Stimulated activated CD4-positive, alpha-beta T cell treated with anti-CD3 and anti-CD28 coated beads, Interleukin-1b, Interleukin-23, amount 100 ng/mL, for 24 hours (primary cell): Measurements from ENCODE around the gene GYPA.
"Not testable (repeated sequence)": the region's sequence is repeated elsewhere in the genome, so short reads cannot be mapped to it uniquely, and the experiment has no call there.

Experiments used
- DNase-seq, 4 experiments: peaks; one replicate each; pipeline ENCODE4 v3.0.0-alpha.2; 2020; ENCODE audit warnings: low read depth in 4 of 4, low spot score in 1 of 4

GYPA gene

GRCh38 chr4:144129336-144129875, 11.1 kb downstream of the GYPA start:
- not testable (repeated sequence) for DNase-seq

DNA sequence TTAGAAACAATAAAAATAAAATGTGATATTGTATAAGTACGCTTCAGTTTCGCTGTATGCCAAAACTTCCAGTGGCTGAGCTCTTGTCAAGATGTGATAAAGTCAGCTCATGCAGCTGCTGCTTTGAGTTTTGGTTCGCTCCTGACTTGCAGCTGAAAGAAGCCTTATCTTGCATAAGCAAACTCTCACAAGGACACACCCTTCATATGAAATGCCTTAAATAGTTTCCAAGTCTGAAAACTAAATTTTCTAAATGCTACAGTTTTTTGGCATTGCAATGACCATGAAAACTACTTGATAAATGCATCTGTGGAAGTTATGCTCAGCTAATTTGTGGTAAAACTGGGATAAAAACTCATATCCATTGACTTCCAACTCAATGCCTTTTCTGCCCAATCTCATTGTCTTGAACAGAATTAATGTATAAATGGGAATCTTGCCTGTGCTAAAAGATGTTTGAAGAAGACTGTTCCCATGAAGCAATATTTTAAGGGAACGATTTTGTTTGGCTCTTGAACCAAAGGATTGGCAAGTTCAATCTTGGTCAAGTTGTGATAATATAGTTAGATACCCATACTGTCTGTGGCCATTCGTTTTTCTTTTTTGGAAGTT, 11.7 kb downstream of the GYPA start:
- not testable (repeated sequence) for DNase-seq

- DNase-seq = not testable (repeated sequence)
Observed at GRCh38 chr4:144125109-144125508, 15.4 kb downstream of the GYPA start.

- not testable (repeated sequence) for DNase-seq
Observed at GRCh38 chr4:144123982-144124635, 16.4 kb downstream of the GYPA start.

DNA sequence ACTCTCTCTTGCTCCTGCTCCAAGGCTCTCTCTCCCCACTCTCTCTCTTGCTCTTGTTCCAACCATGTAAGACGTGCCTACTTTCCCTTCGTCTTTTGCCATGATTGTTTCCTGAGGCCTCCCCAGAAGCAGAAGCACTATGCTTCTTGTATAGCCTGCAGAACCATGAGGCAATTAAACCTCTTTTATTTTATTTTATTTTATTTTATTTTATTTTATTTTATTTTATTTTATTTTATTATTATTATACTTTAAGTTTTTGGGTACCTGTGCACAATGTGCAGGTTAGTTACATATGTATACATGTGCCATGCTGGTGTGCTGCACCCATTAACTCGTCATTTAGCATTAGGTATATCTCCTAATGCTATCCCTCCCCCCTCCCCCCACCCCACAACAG, 17.2 kb downstream of the GYPA start:
- DNase-seq = not testable (repeated sequence)

GRCh38 chr4:144119752-144120151, 20.8 kb downstream of the GYPA start:
- DNase-seq = not testable (repeated sequence)

DNA sequence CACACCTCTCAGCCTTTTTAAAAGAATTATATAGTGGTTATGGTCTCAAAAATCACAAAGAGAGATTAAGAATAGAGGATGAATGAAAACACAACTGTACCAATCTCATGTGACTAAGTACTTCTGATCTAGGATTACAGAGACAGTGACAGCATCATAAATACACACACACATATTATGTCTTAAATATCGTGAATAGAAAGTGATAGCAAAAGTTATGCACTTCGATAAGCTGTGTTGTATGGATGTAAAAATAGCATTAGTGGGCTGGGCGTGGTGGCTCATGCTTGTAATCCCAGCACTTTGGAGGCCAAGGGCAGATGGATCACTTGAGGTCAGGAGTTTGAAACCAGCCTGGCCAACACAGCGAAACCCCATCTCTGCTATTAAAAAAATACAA, 25.0 kb downstream of the GYPA start:
- no peak for DNase-seq

DNA sequence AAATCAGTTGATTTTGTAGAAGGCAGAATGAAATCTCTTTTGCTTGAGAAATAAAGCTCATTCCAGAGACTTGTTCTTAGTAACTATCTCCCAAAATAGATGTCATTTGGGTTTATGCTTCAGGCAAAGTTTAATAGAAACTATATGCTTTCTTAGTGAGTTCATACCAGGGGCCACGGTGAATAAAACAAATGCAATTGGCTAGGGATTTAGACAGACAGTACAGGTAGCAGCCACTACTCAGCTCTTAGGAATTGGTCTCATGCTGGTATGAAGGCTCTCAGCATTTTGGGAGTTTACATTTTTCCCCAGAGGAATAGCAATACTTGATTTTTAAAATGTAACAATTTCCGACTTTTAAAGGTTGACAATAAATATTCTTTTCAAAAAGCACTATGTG, 27.0 kb downstream of the GYPA start:
- DNase-seq = no peak

DNA sequence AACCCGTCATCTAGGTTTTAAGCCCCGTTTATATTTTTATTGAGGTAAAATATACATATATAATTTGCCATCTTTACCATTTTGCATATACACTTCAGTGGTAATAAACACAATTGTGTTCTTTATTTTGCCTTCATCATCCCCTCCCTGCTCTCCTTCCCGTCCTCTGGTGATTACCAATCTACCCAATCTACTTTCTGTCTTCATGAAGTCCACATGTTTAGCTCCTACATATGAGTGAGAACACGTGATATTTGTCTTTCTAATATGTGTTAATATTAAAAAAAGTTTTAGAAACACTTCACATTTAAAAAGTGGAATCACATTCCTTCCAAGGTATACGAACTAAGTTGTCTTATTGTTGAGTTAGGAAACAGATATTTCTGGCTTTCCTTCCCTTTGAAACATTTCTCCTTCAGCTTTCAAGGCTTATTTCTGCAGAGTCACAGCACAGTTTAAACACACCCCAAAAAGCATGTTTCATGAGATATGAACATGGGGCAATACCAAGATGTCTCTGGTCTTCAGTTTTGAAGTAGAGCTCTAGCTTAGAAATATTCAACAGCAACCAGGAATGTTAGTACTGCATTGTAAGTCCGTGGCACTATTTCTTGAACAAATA, 35.9 kb downstream of the GYPA start:
- DNase-seq = no peak

- not testable (repeated sequence) for DNase-seq
Observed at GRCh38 chr4:144097776-144098175, 42.7 kb downstream of the GYPA start.

DNA sequence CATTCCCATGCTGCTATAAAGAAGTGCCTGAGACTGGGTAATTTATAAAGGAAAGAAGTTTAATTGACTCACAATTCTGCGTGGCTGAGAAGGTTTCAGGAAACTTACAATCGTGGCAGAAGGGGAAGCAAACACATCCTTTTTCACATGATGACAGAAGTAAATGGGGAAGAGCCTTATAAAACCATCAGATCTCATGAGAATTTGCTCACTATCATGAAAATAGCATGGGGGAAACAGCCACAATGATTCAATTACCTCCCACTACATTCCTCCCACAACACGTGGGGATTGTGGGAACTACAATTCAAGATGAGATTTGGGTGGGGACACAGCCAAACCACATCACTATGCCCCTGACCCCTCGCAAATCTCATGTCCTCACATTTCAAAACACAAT, 46.5 kb downstream of the GYPA start:
- not testable (repeated sequence) for DNase-seq

DNA sequence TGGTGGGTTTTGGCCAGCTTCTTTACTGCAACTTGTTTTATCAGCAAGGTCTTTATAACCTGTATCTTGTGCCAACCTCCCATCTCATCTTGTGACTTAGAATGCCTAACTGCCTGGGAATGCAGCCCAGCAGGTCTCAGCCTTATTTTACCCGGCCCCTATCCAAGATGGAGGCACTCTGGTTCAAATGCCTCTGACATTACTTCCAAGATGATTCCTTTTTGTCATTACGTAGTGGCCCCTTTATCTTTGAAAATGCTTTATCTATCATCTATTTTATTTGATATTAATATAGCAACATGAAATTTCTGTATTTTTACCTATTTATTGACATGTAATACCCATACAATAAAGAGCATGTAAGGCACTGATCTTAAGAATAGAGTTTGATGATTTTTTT, 49.3 kb downstream of the GYPA start:
- not testable (repeated sequence) for DNase-seq

- no peak for DNase-seq
Observed at GRCh38 chr4:144090744-144091143, 49.8 kb downstream of the GYPA start.

GRCh38 chr4:144082053-144082452, 58.5 kb downstream of the GYPA start:
- not testable (repeated sequence) for DNase-seq

GRCh38 chr4:144080135-144080534, 60.4 kb downstream of the GYPA start:
- not testable (repeated sequence) for DNase-seq

DNA sequence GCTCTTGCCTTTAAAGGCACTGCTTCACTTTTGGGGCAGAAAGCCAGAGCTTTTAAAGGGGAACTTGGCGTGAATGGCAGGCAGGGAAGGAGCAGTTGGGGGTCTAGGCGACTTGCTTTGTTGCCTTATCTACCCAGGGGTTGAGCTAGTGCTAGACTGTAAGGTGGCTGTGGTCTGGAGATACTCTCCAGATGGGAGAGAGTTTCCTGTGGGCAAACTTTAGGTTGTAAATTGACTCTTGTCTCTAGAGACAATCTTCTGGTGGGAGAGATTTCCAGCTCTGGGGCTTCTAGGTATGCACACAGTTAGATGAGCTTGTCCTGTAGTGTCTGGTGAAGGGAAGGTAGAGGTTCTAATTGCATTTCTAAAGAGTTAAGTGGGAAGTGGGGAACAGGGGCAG, 61.8 kb downstream of the GYPA start:
- DNase-seq = not testable (repeated sequence)

GRCh38 chr4:144061556-144061955, 79.0 kb downstream of the GYPA start:
- DNase-seq = not testable (repeated sequence)

GRCh38 chr4:144060234-144060859, 80.2 kb downstream of the GYPA start:
- DNase-seq = not testable (repeated sequence)
